GM18520 (cell line): ENCODE results near the gene MGRN1.

Source experiments
- ATAC-seq: cut with Tn5 transposase; IDR thresholded peaks from one replicate; pipeline ENCODE4 v1.9.1; 2021; ENCODE audit not compliant: unreplicated experiment

The MGRN1 gene

DNA sequence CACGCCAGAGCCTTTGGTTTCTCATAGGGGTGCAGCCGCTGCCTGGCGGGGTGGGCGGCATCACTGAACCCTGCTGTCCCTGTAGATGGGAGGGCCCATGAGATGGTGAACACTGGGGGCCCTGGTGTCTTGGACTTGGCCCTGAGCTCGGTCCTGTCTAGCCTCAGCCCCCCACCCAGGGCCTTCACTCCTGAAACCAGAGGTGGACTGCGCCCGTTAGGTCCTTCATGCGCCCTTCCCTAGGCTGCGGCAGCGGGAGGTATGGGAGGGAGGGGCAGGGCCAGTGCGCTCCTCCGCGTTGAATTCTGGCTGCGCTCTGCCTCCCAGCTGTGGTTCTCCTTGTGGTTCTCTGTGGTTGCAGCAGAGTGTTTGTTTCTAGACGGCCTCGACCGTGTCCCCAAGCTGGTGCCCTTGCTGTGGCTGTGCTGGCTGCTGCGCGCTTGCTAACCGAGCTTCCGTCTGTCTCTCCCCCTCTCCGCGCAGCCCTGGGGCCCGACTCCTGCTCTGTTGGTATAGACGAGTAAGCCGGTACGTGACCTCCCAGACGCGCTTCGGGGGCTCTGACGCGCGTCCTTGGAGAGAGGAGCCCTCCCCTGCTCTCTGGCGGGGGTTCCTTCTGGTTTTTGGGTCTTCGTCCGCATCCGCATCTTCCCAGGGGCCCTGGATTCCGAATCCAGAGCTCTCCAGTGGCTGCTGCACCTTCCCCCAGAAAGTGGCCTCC, 61.3 kb downstream of the MGRN1 start:
- no peak for ATAC-seq

DNA sequence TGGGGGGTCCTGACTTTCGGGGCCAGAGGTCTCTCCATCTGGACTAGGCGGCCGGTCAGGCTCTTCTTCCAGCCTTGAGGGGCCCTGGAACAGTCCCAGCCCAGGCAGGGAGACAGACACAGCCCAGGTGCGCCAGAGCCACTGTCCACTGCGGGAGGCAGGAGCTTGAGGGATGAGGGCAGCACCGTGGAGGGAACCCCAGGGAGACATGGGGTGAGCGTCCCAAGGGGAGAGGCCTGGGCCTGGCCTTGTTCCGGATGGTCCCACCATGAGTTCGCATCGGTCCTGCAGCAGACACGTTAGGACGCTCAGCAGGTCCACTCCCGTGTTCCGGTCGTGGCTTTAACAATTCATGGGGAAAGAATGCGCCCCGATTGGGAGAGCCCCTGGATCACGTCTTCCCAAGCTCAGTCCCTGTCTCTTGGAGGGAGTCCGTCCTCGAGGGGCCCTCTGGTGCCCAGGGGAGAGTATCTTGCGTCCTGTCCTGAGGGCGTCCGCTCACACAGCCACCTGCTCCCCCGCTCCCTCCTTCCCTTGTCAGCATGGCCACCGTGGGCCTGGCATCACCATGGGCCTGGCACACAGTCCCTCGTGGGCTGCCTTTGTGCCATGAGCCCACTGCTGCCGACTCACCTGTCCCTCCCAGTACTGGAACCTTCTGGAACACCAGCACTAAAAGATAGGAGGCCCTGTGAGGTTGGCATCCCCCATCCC, 62.0 kb downstream of the MGRN1 start:
- ATAC-seq = no peak

DNA sequence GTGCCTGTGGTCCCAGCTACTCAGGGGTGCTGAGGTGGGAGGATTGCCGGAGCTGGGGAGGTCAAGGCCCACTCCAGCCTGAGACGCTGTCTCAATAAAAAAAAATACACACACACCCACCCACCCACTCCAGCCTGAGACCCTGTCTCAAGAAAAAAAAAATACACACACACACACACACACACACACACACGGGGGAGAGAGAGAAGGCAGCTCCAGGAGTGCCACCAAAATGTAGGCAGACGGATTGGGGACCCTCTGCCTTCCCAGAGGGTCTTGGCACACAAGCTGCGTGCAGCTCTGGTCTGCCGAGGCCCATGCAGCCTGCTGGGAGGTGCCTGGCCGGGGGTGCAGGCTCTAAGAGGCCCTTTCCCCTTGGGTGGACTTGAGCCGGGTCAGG, 62.8 kb downstream of the MGRN1 start:
- no peak for ATAC-seq

DNA sequence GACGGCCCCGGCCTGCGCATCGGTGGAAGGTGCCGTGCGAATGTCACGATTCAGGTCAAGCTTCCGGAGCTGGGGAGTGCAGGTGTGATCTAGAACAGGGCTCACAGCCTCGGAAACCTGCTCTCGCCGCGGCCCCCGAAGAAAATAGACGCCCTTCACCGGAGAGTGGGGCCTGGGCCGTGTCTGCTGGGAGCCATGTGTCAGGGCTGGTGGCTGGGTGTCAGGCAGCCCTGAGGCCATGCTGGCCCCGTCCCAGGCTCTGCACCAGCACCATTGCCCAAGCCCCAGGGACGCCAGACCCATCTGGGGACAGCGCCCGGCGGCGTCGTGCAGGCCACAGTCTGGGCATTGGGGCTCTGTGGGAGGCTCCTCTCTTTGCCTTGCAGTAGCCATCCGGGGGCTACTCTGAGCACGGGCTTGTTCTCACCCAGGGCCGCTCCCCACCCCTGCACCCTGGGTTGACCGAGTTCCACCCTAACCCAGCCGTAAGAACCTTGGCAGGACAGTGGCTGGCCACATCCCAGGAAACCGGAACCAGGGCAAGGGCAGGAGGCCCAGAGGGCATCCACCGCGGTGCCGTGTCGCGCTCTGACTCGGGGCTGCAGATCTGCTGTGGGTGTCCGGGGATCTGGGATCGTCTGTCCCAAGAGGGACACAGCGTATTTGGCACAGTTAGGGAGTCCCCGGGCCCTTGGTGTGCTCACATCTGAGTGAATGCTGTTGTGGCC, 63.5 kb downstream of the MGRN1 start:
- ATAC-seq = no peak

DNA sequence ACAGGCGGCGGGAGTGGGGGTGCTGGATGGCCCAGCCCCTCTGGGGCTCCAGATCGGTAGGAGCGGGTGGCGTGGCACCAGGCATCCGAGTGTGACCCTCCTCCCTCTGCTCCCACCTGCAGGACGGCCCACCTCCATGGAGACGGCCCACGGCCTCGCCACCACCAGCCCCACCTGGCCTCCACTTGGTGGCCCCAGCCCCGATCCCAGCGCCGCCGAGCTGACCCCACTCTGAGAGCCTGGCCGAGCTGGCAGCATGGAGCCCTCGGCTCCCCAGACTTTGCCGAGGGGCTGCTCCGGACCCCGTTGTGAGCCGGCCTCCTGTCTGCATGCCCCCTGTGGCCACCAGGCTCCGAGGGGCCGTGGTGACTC, 64.0 kb downstream of the MGRN1 start:
- ATAC-seq = no peak

DNA sequence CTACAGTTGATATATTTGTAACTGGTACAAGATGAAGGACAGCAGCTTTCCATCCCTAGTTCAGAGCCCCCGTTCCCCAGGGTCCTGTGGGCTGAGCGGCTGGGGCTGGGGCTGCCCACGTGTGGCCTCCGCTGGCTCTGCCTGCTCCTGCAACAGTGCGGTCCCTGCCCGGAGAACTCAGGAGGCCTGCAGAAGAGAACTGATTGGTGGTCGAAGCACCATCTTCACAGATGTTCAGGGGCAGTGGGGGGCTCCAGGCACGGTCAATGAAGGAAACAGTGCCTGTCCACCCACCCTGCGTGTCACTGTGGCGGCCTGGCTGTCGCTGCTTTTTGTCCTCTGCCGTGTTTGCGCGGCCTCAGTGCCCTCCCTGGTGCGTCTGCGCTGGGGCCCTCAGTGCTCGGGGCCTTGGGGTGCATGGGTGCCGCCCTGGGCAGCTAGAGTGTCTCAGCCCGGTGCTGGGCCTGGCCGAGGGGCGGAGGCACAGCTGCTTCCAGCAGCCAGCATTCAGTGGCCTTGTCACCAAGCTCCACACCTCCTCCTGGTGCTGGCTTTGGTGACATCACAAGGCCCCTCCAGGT, 64.6 kb downstream of the MGRN1 start:
- no peak for ATAC-seq

DNA sequence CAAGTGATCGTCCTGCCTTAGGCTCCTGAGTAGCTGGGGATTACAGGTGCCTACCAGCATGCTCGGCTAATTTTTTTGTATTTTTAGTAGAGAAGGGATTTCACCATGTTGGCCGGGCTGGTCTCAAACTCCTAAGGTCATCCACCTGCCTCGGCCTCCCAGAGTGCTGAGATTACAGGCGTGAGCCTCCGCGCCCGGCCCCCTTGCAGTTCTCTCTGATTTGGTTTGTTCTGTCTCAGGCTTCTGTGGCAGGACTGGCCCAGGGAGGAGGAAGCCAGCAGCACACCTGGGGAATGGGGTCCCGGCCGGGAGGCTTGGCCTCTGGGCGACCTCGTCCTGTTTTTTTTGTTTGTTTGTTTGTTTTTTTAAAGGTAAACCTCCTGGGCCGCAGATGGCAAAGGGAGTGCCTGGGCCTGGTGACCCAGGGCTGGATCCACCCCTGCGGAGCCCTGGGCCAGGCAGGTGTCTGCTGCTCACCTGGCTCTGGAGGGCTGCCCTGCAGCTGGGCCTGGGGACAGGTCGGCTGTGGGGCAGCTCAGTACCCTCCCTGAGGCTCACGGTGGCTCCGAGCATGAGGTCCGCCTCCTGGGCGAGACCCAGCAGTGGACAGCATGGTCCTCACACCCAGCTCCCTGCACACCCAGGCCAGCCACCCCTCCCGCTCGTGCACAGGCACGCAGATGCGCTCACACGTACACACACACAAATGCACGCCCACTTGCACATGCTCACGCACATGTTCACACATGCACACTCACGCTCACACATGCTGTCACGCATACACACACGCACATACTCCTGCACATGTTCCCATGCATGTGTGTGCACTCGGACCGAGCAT, 65.5 kb downstream of the MGRN1 start:
- no peak for ATAC-seq

DNA sequence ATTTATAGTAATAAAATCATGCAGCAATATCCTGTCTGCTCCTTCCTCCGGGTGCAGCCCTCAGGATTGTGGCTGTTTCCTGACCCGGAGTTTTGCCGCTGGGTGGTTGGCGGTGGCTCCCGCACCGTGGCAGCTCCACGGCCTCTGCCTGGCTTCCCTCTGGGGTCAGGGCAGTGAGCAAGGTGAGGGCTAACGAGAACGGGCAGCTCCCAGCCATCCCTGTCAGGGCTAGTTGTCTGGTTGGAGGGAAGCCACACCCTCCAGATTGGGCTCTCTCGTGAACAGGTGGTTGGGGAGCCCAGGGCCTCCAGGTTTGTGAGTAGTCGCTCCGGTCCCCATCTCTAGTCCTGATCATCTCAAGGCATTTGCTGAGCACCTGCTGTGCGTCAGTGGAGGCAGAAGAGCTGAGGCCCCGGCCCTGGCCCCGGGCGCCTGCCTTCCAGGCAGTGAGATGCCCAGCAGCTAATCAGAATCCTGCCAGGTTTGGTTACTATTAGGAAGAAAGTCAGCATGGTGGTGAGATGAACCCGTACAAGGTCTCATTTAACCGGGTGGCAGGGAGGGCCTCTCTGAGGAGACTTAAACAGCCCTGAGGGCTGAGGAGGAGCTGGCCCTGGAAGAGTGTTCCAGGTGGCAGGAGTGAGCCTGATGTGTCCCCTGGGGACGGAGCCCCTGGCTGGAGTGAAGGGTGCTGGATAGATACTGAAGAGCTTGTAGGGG, 66.5 kb downstream of the MGRN1 start:
- no peak for ATAC-seq

DNA sequence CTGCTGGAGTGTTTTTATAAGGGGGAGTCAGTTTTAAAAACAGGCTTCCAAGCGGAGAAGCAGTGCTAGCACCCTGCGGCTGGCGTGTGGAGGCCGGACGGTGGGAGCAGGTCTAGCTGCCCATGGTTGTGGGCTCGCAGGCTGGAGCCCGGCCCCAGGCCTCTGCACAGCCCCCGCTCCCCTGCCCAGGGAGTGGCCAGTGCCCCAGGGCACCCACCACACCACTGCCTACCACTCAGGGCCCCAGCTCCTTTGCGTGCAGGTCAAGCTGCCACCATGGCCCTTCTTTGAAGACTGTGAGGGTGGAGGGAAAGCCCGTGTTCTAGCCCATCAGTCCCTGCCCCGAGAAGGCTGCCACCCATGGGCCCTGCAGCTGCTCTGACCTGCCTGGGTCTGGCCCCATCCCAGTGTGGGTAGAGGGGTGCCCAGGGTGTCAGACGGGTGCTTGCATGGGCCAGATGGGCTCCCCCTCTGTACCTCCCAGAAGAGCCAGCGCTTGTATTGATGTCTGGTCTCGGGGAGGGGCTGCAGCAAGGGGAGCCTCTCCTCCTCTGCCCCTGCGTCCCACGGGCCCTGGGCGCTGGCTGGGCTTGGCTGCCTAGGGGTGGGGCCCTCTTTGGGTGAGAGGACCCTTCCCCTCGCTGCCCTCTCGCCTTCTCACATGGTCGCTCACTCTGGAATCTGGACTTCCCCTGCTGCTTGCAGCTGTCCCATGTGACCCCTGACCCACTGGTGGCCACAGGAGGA, 67.2 kb downstream of the MGRN1 start:
- ATAC-seq = no peak

DNA sequence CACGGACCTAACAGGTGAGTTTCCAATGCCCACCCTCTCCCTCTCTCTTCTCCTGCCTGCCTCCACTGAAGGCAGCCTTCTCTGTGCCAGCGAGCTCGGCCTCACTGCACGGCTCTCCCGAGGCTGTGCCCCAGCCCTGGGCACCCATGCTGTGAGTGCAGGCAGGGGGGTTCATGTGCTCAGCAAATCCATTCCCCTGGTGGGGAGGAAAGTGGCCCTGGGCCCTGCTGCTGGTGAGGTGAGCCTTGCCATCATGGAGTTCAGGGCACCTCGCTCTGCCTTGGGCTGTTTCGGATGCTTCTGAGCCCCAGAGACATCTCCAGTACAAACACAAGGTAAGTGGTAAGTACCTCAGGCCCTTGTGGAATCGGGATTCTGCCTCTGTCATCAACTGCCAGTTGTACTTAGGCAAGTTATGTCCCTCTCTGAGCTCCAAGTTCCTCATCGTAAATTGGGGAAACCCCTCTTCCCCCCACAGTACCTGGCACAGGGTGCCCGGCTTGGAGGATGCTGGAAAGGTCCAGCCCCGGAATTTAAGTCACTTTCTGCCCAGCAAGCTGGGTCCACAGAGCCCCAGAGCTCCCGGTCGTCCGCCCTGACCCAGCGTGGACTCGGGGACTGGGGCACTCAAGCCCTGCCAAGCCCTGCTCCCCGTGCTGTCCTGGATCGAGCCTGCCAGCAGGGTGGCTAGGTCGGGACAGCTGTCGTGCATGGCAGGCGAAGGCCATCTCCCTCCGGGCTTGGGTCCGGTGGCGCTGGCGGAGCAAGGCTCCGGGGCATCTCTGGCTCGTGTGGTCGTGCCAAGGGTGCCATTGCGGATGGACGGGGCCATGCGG, 68.1 kb downstream of the MGRN1 start:
- ATAC-seq = peak; percentile 8

DNA sequence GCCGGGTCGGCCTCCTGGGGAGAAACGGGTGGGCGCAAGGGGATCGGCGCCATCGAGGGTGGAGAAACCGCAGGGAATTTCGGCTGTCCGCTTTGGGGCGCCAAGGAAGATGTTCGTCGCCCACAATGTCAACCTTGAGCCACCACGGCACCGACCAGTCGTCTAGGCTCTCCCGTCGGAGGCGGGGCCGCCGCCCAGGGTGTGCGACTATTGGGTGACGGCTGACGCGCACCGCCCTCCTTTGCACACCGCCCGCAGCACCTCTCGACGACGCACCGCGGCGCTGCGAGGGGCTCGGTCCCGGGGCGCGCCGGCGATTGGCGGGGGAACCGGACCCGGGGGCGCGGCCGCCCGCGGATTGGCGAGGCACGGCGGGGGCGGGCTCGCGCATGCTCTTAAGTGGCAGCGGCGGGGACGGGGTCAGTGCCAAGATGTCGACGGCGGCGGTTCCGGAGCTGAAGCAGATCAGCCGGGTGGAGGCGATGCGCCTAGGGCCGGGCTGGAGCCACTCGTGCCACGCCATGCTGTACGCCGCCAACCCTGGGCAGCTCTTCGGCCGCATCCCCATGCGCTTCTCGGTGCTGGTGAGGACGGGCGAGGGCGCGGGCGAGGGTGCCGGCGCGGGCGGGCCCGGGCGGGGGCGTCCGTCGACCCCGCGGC, 68.8 kb downstream of the MGRN1 start, which contains the start of gene NUDT16L1:
NUDT16L1 (plus strand) TSS at position 267 of the 660 bp plus-strand sequence; CDS start at position 432, 165 bp downstream.
- ATAC-seq = peak; percentile 95

DNA sequence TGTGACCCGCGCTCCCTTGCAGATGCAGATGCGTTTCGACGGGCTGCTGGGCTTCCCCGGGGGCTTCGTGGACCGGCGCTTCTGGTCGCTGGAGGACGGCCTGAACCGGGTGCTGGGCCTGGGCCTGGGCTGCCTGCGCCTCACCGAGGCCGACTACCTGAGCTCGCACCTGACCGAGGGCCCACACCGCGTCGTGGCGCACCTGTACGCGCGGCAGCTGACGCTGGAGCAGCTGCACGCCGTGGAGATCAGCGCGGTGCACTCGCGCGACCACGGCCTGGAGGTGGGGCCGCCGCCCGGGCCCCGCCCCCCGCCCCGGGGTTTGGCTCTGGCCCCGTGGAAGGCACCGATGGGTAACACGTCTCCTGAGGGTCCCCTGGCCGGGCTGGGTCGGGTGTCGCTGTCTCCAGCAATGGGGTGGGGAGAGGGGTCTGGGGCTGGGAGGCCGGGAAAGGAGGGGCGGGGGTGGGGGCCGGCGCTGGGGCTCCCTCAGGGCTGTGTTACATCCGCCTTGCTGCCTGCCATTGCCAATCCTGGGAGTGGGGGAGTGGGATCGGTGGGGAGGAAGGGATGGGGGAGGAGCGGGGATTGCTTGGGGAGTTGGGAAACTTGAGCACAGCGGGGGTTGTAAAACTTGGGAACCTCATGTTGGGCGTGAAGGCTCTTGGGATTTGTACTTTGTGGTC, 69.5 kb downstream of the MGRN1 start:
- ATAC-seq = no peak

DNA sequence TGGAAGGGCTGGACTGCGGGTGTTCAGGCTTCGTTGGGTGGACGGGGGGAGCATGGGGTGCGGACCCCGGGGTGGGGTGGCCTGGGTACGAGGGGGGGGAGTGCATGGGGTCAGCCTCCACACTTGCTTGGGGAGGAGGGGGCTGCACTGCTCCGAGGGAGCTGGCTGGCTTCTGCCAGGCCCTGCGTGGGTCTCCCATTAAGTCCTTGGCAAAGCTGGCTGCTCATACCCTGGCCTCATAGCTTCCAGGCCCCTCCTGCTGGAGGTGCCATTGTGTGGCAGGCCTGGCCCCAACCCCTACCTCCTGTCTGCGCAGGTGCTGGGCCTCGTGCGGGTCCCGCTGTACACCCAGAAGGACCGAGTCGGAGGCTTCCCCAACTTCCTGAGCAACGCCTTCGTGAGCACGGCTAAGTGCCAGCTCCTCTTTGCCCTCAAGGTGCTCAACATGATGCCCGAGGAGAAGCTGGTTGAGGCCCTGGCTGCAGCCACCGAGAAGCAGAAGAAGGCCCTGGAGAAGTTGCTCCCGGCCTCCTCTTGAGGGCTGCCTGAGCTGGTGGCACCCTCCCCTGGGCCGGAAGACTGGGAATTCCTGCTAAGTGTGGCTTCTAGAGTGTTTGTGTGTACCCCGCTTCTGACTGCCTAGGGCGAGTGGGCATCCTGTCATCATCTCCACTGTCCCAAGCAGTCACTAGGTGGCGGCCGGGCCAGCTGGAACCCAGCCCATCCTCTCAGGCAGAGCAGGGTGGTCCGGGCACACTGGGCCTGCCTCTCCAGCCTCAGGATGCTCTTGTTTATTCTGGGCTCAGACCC, 70.2 kb downstream of the MGRN1 start:
- ATAC-seq = no peak

DNA sequence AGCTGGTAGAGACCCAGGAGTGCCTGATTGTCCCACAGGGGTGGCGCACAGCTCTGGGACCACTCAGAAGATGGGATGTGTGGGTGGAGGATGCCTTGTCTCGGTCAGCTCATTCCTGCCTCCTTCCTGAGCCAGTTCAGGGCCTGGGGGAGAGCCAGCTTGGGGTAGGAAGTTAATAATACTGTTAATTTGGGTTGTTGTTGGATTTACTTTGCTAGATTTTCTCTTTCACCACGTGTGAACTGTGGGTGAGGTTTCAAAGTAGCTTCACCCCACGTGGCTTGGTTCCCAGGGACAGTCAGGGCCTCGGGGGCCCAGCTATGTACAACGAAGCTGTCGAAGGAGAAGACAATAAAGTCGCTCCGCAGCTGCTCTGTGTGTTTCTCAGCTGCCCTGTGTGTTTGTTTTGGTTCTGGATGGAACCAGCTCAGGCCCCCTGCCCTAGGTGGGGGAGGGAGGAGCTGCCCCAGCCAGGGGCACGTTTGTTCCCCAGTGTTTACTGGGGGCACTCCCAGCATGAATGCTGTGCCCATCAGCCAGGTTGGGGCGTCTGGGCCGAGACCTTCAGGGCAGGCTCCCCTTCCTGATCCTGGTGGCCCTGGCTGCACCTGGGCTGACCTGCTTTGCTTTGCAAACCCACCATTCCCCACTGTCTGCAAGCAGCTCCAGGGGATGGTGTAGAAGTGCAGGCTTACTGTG, 71.0 kb downstream of the MGRN1 start:
- ATAC-seq = no peak

DNA sequence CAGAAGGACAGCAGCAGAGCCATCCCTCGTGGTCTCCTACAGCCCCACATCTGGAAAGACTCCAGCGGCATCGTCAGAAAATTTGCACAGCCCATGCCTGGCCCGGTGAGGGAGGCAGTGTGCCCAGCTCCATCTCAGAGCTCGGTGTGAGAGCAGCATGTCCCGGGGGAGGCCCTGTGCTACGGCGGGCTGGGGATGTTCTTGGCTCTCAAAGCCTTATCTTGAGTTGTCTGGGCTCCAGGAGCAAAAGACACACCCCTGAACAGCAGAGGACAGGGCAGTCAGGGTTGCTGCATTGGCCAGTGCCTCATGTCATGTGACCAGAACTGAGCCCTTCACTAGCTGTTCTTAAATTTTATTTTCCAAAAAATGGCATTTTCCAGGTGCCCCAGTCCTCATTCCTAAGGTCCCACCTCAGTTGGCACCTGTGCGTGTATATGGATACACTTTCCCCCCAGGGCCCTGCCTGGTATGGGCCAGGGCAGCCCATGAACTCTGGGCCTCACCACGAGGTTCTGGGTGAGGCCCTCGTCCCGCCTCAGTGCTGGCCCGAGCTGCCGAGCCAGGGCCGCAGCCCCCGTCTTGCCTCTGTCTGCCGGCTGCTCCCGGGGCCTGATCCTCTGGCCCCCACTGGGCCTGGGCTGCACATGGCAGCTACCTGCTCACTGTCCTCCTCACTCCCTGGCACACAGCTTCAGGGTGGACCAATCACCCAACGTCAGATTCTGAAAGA, 71.7 kb downstream of the MGRN1 start:
- ATAC-seq = no peak
